HK-2 (cell line): ENCODE results near the gene DLG2.
"Not testable (repeated sequence)": the region's sequence is repeated elsewhere in the genome, so short reads cannot be mapped to it uniquely, and the experiment has no call there.

Source experiments
- DNase-seq: peaks from one replicate; pipeline ENCODE4 v3.0.0-alpha.2; 2018; ENCODE audit not compliant: unreplicated experiment

Gene DLG2

DNA sequence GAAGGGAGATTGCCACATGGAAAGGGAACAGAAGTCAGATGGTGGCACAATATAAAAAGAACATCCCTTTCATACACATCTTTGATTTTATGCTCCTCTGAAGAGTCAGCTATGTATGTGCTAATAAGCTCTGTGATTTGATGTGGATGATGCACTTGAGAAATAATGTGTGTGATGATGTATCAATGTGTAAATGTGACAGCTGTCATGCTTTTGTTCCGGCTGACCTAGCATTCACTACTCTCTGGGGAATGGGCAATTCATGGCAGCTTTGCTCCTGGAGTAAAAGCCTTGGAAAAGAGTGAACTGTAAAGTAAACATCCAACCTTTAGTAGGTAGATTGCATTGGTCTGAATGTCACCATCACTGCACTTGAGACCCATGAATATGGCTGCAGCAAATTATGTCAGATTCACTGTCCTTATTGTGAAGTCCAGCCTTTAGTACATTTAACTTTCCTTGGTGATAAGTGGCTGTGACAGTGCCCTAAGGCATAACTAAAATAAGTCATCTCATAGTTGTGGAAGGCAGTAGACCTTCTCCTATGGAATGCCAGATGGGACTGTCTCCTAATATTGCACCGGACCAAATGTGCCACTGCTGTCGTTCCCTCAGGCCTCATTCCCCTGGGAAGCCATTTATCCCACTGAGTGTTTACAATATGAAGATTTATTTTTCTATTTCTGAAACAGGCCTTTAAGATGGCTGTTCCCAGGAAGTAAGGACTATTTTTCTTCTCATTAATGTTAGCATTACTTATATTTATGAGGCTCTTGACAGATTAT, 2162.8 kb downstream of the DLG2 start:
- no peak for DNase-seq

DNA sequence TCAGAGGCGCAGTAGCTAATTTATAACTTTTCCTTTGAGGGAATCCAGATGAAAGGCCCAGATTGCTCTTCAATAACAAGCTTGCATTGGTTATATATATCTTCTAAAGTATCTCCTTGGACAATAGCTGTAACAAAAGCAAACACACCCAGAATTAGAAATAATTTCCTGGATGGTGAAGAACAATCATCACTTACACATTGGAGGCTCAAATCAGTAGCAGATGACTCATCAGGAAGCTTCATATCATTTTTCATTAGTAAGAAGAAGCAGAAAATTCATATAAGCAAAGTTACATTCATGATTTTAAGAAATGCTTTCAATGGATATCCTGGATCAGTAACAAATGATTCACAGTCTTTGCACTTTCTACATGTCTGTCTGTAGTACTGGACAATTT, 2167.3 kb downstream of the DLG2 start:
- DNase-seq, result no peak

DNA sequence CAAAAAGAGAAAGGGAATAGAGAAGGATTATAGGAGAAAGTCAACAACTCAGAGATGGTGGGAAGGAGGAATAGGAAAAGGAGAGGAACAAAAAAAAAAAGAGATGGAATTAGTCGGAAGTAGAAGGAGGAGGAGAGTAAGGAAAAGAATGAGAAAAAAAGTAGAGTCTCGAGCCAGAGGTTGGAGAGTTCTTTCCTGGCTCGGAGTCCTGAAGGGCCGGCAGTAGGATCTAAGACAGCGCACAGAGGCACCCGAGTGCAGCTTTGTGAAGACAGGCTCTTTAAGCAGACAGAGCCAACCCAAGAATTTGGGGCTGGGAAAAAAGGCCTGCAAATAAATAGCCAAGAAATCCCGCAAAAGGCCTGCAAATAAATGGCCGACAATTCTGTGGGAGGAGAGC, 2170.6 kb downstream of the DLG2 start:
- DNase-seq, result no peak

DNA sequence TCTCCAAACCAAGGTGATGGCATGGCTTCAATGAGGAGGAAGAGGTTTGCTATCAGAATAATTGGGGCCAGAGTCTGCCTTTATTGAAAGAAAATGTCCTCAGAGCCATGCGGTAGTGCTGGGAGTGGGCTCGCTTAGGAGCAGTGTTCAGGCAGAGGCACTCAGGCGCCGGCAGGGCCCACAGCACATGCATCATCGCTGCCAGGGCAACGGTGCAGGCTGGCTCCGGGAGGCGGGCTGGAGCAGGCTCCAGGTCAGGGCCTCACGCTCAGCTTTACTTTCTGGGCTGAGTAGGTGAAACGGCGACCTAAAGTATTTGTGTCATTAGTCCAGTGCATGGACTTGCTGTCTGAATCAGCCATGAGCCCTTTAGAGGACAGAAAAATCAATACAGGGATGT, 2171.1 kb downstream of the DLG2 start:
- DNase-seq, result no peak

DNA sequence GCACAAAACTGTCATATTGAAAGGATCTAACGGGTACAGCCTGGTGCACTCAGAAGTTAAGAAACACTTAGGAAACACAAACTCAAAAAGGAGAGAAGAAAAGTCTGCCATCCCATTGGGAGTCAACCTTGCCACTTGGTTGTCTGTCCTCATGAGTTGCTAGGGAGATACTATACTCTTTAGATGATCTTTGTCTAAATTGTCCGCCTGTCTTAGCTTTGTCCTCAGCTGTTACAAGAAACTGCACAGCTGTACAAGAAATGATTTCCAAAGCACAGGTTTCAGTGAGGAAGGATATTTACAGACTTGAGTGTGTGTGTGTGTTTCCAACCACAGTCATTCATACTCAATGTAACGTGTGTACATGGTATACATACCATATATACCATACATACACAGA, 2171.8 kb downstream of the DLG2 start:
- DNase-seq, result no peak

DNA sequence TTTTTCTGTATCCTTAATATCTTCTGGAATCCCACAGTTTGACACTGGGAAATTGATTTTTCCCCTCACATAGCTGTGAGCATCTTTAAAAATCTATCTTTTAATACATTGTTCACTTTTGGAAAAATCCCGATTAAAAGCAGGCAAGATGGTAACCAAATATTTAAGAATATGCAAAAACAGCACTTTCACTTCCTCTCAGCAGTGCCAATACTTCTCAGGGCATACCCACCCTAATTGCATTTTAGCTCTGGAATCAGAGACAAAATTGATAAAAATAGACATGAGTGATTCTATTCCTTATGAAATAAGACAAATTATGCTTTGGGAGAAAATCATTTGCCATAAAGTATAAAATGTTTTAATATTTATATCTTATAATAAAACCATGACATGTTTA, 2172.5 kb downstream of the DLG2 start:
- DNase-seq, result no peak

DNA sequence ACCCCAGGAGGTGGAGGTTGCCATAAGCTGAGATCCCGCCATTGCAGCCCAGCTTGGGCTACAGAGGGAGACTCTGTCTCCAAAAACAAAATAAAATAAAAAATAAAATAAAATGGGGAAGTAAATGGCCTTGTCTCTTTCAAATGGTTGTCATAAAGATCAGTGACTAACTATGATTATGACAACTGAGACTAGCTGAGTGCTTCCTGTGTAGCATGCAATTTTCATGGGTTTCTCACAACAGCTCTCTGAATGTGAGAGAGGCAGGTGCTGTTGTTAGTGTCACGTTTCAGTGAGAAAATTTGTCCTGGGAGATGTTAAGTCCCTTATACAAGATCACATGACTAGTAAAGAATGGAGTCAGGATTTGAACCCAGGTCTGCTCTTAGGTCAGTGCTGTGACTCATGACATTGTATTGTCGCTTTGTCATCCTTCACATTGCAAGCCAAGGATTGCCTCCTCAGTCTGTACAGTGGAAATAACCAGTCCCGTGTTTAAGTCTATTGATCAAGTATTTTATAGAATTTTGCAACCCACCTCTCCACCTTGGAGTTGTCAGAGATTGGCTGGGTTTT, 2177.7 kb downstream of the DLG2 start:
- no peak for DNase-seq

DNA sequence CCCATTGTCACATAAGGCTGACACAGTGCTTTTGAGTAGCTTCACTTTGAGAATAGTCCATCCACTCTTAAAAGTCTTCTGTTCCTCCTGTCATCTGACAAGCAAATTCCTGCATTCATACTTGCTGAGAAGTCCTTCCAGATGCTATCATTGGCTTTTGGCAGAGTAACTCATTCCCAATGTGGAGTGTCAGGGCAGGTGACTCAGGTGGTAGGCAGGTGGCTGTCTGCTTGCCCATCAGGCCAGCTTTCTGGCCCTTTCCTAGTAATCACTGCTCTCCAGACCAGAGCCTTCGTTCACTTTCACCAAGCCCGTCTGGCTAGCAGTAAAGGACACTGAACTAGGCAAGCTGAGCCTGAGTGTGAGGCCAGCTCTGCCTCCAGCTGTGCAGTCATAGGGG, 2178.5 kb downstream of the DLG2 start:
- DNase-seq, result no peak

DNA sequence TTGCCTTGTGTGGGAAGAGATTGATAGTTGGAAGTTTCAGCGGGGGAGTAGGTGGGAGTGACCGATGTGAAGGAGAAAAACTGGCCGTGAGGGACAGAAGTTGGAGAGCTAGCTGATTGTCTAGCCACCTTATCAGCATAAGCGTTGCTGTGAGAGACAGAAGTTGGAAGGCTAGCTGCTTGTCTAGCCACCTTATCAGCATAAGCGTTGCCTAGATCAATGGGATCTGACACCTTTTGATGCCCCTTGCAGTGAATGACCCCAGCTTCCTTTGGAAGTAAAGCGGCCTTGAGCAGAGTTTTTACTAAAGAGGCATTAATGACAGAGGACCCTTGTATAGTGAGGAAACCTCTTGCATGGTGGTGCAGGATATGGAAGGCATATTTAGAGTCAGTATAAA, 2183.3 kb downstream of the DLG2 start:
- not testable (repeated sequence) for DNase-seq

DNA sequence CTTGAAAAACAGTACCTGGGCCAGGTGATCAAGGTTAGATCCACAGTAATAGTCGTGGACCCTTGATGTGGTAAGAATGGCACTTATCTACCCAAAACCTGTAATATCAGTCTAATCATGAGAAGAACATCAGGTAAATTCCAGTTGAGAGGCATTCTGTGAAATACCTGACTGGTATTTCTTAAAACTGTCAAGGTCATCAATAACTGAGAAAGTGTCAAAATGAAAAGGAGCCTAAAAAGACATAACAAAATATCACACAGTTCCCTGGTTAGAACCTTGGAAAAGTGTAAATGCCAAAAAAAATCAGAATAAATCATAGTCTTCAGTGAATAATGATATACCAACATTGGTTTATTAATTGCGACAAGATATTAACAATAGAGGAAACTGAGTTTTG, 2185.5 kb downstream of the DLG2 start:
- no peak for DNase-seq

DNA sequence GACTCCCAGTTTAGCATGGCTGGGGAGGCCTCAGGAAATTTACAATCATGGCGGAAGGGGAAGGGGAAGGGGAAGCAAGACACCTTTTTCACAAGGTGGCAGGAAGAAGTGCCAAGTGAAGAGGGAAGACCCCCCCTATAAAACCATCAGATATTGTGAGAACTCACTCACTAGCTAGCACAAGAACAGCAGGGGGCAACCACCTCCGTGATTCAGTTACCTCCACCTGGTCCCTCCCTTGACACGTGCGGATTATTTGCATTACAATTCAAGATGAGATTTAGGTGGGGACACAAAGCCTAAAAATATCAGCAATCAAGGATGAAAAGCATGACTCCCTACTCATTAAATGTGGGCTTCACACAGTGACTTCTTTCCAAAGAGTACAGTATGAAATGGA, 2186.0 kb downstream of the DLG2 start:
- no peak for DNase-seq

DNA sequence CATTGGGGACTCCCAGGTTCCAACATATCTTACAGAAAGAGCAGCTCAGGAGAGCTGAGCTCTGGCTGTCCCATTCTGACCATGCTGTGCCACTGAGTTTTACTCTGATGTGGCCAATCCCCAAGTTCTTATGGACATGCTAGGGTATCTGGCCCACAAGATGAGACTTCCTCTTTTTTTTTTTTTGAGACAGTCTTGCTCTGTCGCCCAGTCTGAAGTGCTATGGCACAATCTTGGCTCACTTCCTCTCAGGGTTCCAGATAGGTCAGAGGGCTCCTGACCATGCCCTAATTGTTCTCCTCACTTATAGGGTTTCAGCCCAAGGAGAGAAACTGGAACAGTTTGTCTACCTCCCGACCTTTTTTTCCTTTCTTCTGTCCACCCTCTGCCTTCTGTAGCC, 2188.7 kb downstream of the DLG2 start:
- no peak for DNase-seq

DNA sequence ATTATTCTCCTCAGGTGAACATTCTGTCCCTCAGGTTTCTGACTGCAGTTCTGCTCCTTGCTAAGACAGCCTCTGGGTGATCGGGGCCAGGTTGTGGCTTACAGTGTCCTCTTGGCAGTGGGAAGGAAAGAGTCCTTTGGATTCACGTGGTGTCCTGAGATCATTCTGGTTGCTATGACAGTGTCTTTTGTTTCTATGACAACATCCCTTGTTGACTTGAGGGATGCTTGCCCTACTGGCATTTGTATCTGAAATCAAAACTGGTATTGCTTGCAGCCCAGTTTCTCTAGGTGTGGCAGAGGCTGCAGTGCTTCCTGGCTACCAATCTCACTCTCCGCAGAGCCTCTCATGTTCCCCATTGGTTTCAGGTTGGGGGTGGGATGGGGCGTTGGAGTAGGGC, 2189.2 kb downstream of the DLG2 start:
- DNase-seq, result no peak

DNA sequence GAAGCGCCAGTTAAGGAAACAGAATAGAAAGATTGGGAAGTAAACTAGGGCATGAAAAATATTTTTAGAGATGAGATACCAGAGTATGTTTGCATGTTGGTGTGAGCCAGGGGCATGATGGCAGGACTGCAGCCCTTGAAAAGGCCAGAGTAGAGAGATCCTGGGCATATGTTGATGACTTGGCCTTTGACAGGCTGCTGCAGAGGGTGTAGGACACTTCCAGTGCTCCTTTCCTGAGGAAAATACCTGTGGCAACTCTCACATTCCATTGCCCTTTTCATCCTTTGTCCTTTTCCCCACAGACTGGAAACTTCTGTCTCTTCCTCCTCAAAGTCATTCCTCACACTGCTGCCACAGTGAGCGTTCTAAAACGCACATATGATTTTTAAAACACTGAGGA, 2190.3 kb downstream of the DLG2 start:
- DNase-seq, result no peak

DNA sequence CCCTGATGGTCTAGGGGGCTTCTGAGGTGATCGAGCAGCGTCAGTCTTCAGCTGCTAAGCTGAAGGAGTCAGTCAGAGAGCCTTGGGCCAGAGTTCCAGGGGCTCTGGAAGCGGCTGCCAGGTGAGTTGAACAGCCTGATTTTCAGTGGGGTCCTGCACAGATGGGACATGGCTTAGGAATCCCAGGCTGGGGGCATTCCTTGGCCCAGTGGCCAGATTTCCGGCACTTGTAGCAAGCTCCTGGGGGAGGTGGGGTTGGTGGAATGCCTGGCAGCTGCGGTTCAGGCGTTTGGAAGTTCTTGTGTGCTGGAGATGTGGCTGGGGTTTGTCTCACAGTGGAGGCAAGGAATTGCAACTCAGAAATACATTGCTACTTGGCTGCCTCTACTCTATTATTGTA, 2192.3 kb downstream of the DLG2 start:
- not testable (repeated sequence) for DNase-seq

DNA sequence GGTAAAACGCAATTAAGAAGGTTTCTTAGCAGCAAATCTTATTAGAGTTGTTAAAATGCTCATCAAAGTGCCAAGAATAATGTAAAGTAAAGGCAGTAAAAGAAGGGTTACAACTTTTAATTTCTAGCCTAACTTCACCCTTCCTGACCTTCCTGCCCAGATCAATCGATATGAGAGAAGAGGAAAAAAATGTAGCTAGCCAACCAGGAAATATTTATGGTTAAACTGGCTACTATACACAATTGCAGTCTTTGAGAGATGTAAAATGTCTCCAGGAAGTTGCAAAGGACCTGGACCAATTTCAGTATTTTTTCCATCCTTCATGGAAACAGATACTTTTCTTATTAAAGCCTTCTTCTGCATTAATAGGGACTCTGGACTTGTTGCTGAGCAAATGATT, 2199.2 kb downstream of the DLG2 start:
- no peak for DNase-seq

DNA sequence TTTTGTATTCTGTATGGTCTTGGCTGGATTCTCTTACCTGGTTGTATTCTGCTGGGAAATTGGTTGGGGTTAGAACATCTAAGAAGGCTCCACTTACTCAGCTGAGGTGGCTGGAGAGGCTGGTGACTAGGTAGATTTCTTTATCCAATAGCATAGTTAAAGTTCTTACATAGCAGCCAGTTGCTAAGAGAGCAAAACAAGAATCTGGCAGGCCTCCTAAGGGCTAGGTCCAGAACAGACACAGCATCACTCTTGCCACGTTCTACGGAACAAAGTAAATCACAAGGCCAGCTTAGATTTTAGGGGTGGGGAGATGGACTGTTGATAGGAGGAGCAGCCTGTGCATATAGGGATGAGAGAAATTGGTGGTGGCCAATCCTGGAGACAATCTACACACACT, 2199.6 kb downstream of the DLG2 start:
- no peak for DNase-seq

DNA sequence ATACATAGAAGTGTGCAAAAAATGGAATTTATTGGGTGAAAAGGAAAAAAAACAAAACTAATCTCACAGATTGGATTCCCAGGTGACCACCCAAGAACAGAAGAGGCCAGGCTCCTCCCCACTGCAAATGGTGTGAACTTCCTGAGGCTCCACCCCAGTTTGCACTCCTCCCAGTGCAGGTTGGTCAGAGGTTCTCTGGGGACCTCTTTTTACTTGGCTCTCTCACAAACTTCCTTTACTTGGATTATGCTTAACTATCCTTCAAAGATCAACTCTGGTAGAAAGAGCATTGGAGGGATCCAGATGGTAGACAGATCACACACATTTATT, 2202.0 kb downstream of the DLG2 start:
- DNase-seq, result no peak

DNA sequence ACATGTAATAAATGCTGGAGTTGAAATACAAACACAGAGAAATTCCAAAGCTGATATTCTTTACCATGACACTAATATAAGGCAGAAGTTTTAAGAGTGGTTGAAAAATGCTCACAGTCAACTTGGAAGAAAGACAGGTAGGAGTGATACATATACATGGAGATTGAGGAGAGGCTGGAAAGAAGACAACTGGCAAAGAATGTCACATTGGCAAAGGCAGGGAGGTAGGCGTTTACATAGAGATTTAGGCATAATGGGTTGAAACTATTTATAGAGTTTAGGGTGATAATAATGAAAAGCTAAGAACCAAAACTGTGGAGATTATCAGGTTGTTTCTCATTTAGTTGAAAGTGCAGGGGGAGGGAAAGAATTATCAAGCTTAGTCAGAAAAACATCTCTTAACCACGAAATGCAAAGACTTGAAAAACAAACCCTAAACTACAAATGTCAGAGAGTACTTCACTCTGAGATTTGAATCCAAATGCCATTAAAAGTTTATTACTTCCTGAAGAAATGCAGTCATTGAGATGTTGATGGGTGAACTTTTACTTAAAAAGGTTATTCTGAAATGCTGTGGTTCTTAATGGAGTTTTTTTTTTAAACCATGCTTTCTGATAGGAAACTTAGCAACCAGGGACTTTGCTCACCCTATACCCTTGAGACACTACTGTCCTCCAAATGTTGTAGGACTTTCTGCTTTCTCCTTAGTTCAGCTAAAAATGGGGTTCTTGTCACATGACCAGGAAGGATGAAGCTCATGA, 2202.6 kb downstream of the DLG2 start:
- DNase-seq, result no peak

DNA sequence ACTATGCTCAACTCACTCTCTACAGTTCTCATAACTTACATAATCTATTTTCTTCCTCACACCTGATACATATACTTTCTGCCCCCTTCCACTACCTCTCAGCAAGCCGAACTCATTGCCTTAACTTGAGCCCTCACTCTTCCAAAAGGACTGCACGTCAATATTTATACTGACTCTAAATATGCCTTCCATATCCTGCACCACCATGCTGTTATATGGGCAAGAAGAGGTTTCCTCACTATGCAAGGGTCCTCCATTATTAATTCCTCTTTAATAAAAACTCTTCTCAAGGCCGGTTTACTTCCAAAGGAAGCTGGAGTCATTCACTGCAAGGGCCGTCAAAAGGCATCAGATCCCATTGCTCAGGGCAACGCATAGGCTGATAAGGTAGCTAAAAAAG, 2204.5 kb downstream of the DLG2 start:
- not testable (repeated sequence) for DNase-seq

DNA sequence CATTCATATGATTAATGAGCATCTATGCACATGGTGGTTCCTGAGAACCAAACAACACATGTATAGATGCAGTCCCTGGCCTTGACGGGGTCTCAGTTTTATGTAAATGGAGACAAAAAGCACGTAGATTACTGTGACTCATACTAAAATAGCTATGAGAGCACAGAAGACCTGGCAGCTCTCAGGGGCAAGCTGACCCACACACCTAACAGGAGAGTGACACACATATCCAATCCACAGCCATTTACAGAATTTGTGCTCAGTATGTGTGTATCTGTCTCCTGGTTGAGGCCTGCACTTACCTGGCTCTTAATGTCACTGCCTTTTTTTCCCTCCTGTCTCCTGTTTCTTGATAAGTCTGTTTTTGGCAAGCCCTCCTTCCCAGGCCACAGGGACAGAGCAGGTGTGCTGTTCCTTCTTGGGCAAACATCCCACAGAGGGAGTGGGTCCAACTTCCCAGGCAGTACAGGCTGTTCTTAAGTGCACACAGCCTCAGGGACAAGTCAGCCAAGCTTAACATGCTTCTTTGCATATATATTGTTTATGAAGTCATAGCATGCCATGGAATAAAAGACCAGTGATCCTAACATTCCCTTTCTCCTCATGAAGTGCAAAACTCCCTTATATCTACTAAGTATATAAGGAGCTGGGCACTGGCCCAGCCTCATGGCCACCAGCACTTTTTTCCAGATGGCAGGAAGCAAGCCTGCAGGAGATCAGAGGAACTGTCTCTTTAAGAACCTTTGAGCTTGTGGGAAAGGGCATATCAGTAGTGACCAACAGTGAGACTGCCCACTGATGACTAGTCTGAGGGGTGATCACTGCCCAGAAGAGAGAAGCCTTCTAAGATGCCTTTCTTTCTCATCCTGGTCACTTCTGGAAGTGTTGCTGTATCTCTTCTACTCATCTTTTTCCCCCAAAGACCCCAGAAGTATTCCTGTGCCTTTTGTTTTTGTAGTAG, 2216.3 kb downstream of the DLG2 start:
- no peak for DNase-seq

DNA sequence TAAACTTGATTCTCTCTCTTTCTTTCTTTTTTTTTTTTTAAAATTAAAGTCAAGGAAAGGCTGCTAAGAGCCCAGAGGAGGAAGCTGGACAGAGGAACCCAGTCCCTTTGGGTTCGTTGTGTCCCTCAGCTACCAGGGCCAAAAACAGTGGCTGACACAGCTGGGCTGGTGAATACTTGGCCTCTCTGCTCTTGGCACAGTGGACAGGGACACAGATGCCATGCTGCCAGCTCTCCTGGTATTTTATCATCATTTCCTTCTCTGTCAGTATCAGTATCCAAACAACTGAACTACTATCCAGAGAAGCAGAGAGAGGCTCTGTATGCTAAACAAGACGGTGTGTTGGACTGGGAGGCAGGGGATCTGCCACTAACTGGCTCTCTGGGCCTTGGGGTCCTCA, 2217.3 kb downstream of the DLG2 start:
- no peak for DNase-seq
